Left forelimb (tissue), 1 donor: ENCODE results near the gene GNAI2.
"Not testable (repeated sequence)": the region's sequence is repeated elsewhere in the genome, so short reads cannot be mapped to it uniquely, and the experiment has no call there.

ENCODE experiments used
- DNase-seq: peaks from one replicate; pipeline ENCODE4 v3.0.0-alpha.2; 2018; ENCODE audit warnings: low spot score

GNAI2 gene

GRCh38 chr3:50245251-50245745 lies 9.3 kb downstream of the GNAI2 start:
- DNase-seq: no peak

GRCh38 chr3:50245831-50246516 lies 10.0 kb downstream of the GNAI2 start:
- peak; percentile 94 for DNase-seq

GRCh38 chr3:50246517-50246954 lies 10.5 kb downstream of the GNAI2 start:
- DNase-seq: no peak

- no peak for DNase-seq
These were observed 12.4 kb downstream of the GNAI2 start for GRCh38 chr3:50248387-50248786.

GRCh38 chr3:50249457-50249856 lies 13.5 kb downstream of the GNAI2 start:
- DNase-seq: no peak

GRCh38 chr3:50250514-50250913 lies 14.5 kb downstream of the GNAI2 start:
- DNase-seq: no peak

GRCh38 chr3:50251220-50251619 lies 15.2 kb downstream of the GNAI2 start:
- DNase-seq: no peak

GRCh38 chr3:50254577-50255250 lies 18.7 kb downstream of the GNAI2 start:
- DNase-seq: no peak

- no peak for DNase-seq
These were observed 19.2 kb downstream of the GNAI2 start for GRCh38 chr3:50255251-50255615.

GRCh38 chr3:50256978-50257890 lies 21.2 kb downstream of the GNAI2 start:
- DNase-seq: no peak

GRCh38 chr3:50258029-50258680 lies 22.2 kb downstream of the GNAI2 start:
- no peak for DNase-seq

GRCh38 chr3:50258979-50259378 lies 23.0 kb downstream of the GNAI2 start:
- no peak for DNase-seq

- DNase-seq: no peak
These were observed 23.5 kb downstream of the GNAI2 start for GRCh38 chr3:50259432-50260026.

- peak; percentile 97 for DNase-seq
These were observed 24.3 kb downstream of the GNAI2 start for GRCh38 chr3:50260027-50260941.

GRCh38 chr3:50260942-50261441 lies 25.0 kb downstream of the GNAI2 start:
- DNase-seq: no peak

GRCh38 chr3:50261505-50261904 lies 25.5 kb downstream of the GNAI2 start:
- no peak for DNase-seq

- not testable (repeated sequence) for DNase-seq
These were observed 26.2 kb downstream of the GNAI2 start for GRCh38 chr3:50262200-50262599.

GRCh38 chr3:50262778-50263177 lies 26.8 kb downstream of the GNAI2 start:
- DNase-seq: no peak

- DNase-seq: no peak
These were observed 27.7 kb downstream of the GNAI2 start for GRCh38 chr3:50263478-50264382.
